Measurements from ENCODE around the gene TMEM30B. TPM values are rescaled to one million over a fixed set of nuclear protein-coding genes. Genes with fewer than 3 reads are reported as not detected.
A peak's percentile ranks its signal among the peaks of the same experiment; 100 is the strongest.

Gene TMEM30B
- total and polyA plus RNA-seq, 12 donors: 1.3 to 6.0 (median 3.4) TPM

GRCh38 chr14:61253064-61253738, 27.9 kb downstream of the TMEM30B start:
- 43 to 56% (median 54%) methylated on average over 4 of the region's 4 CpGs for WGBS, 4 donors
- H3K9me3 ChIP-seq (replicated peaks in 1 of 3): no peaks in the 10 kb centered on the region
- no peak for DNase-seq
- intact Hi-C loops (cut with DNase I): loop anchor here (2.0 to 10.0 kb wide), 2 partner anchors 628 kb away; no protein-coding TSS in a partner anchor
- peaks cover 7 to 9% of the 10 kb centered on the region in 2 donors for H3K4me1 ChIP-seq (replicated peaks in 1 of 2)
- no peak overlapping the region for H3K27ac ChIP-seq
- no peaks in the 10 kb centered on the region for H3K27me3 ChIP-seq
- no peaks in the 10 kb centered on the region for H3K36me3 ChIP-seq (replicated peaks in 1 of 2)
- TF ChIP-seq POLR2A (IDR thresholded peaks at IDR 0.05) (no peak), CTCF (IDR thresholded peaks at IDR 0.05) (peak in 1 of 6 experiments; percentile 15)
- H3K4me3 ChIP-seq: no peak overlapping the region

- H3K9me3 ChIP-seq (replicated peaks in 1 of 3): no peaks in the 10 kb centered on the region
- peaks cover 6 to 7% of the 10 kb centered on the region in 2 donors for H3K4me1 ChIP-seq (replicated peaks in 1 of 2)
- H3K4me3 ChIP-seq: no peak overlapping the region
- no peaks in the 10 kb centered on the region for H3K27me3 ChIP-seq
- intact Hi-C loops (cut with DNase I): loop anchor here (2.0 to 10.0 kb wide), 2 partner anchors 628 kb away; no protein-coding TSS in a partner anchor
- H3K27ac ChIP-seq: no peak overlapping the region
- DNase-seq: peak; percentile 70 to 91 (median 83)
- H3K36me3 ChIP-seq (replicated peaks in 1 of 2): no peaks in the 10 kb centered on the region
- no peak for TF ChIP-seq POLR2A (IDR thresholded peaks at IDR 0.05)
- peak; percentile 75 to 90 (median 86) for TF ChIP-seq CTCF (IDR thresholded peaks at IDR 0.05)
- WGBS, 4 donors: 10 to 13% (median 11%) methylated on average over 7 of the region's 7 CpGs
Observed at GRCh38 chr14:61252369-61253063, 28.6 kb downstream of the TMEM30B start.

- no peak for TF ChIP-seq CTCF (IDR thresholded peaks at IDR 0.05)
- no peak for TF ChIP-seq POLR2A (IDR thresholded peaks at IDR 0.05)
- H3K4me3 ChIP-seq: no peak overlapping the region
- no peaks in the 10 kb centered on the region for H3K27me3 ChIP-seq
- H3K36me3 ChIP-seq (replicated peaks in 1 of 2): no peaks in the 10 kb centered on the region
- intact Hi-C loops (cut with DNase I): loop anchor here in 1 of 2 donors (10.0 kb wide), 1 partner anchor 625 kb away; no protein-coding TSS in a partner anchor
- DNase-seq: no peak
- no peaks in the 10 kb centered on the region for H3K9me3 ChIP-seq (replicated peaks in 1 of 3)
- no peaks in the 10 kb centered on the region for H3K4me1 ChIP-seq (replicated peaks in 1 of 2)
- 78 to 86% (median 81%) methylated on average over 9 of the region's 9 CpGs for WGBS, 4 donors
- no peak overlapping the region for H3K27ac ChIP-seq
Observed at GRCh38 chr14:61250063-61250462, 31.1 kb downstream of the TMEM30B start.

GRCh38 chr14:61247935-61248334, 33.2 kb downstream of the TMEM30B start:
- no peak for DNase-seq
- TF ChIP-seq CTCF (IDR thresholded peaks at IDR 0.05) (no peak), POLR2A (IDR thresholded peaks at IDR 0.05) (no peak)
- no peaks in the 10 kb centered on the region for H3K4me1 ChIP-seq (replicated peaks in 1 of 2)
- H3K9me3 ChIP-seq (replicated peaks in 1 of 3): no peaks in the 10 kb centered on the region
- intact Hi-C loops (cut with DNase I): loop anchor here in 1 of 2 donors (10.0 kb wide), 1 partner anchor 223 kb away; no protein-coding TSS in a partner anchor
- no peaks in the 10 kb centered on the region for H3K36me3 ChIP-seq (replicated peaks in 1 of 2)
- H3K27ac ChIP-seq: no peak overlapping the region
- 35 to 53% (median 52%) methylated on average over 1 of the region's 1 CpG for WGBS, 4 donors
- H3K27me3 ChIP-seq: no peaks in the 10 kb centered on the region
- no peak overlapping the region for H3K4me3 ChIP-seq

Measured in adrenal gland (tissue), 12 donors.